SH-SY5Y (cell line): ENCODE data around the gene TCAIM.

ENCODE experiments used
- GATA2 ChIP-seq: IDR thresholded peaks from 2 replicates; pipeline ENCODE4 v1.6.1; 2011; ENCODE audit warnings: mild to moderate bottlenecking, low read depth, low read length
- GATA3 ChIP-seq: IDR thresholded peaks from 2 replicates; pipeline ENCODE4 v1.6.1; 2011; ENCODE audit warnings: low read depth, mild to moderate bottlenecking, low read length, moderate library complexity

DNA sequence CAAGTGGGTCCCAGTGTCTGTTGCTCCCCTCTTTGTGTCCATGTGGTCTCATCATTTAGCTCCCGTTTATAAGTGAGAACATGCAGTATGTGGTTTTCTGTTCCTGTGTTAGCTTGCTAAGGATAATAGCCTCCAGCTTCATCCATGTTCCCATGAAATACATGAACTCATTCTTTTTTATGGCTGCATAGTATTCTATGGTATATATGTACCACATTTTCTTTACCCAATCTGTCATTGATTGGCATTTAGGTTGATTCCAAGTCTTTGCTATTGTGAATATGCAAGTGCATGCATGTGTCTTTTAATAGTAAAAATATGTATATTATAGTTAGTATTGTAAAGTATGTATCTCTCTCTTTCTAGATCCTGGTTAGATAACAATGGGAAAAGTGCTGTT lies 53.9 kb downstream of the TCAIM start:
- no peak for TF ChIP-seq GATA2
- TF ChIP-seq GATA3: no peak
